Measurements from ENCODE around the gene CASP9. TPM values are rescaled to one million over a fixed set of nuclear protein-coding genes. Genes with fewer than 3 reads are reported as not detected.
"Not testable (repeated sequence)": the region's sequence is repeated elsewhere in the genome, so short reads cannot be mapped to it uniquely, and the experiment has no call there.

The CASP9 gene
- total and polyA plus RNA-seq, 5 experiments from 2014 or later: 8.0 to 15.9 (median 8.6) TPM

DNA sequence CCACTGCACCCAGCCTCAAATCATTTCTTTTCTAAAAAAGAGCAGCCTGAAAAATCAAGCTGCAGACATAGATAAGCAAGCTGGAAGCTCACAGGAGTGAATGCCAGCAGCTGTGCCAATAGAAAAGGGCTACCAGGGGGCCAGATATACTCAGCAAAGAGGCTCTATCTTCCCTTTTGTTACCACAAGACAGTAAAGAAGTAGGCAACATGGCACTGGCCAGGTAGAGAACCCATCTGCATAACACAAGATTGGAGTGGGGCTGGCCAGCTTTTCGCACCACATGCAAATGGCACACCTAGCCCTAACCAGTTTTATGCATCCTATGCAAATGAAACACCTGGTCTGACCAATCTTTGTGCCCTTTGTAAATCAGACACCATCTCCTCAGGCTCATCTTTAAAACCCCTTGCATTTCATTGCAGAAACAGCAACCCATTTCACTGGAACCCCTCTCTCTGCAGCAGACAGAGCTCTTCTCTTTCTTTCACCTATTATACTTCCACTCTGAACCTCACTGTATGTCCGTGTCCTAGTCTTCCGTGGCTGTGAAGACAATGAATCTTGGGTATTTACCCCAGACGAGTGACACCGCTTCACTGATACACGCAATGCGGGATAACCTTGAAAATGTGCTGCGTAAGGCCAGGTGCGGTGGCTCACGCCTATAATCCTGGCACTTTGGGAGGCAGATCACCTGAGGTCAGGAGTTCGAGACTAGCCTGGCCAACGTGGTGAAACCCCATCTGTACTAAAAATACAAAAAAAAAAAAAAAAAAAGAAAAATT is 15.1 kb downstream of the CASP9 start:
- H3K27me3 Mint-ChIP-seq: no peaks in the 10 kb centered on the region
- peaks cover 0 to 61% (median 7%) of the 10 kb centered on the region in 3 donors for H3K36me3 Mint-ChIP-seq
- ATAC-seq (no peak), DNase-seq (no peak)
- H3K27ac Mint-ChIP-seq: peak overlapping the region in 1 of 10 donors; percentile 32
- H3K4me1 Mint-ChIP-seq: peaks cover 0 to 7% (median 2%) of the 10 kb centered on the region in 4 donors
- POLR2A ChIA-PET: no interaction called here
- no peaks in the 10 kb centered on the region for H3K9me3 Mint-ChIP-seq
- no peak overlapping the region for H3K4me3 Mint-ChIP-seq

DNA sequence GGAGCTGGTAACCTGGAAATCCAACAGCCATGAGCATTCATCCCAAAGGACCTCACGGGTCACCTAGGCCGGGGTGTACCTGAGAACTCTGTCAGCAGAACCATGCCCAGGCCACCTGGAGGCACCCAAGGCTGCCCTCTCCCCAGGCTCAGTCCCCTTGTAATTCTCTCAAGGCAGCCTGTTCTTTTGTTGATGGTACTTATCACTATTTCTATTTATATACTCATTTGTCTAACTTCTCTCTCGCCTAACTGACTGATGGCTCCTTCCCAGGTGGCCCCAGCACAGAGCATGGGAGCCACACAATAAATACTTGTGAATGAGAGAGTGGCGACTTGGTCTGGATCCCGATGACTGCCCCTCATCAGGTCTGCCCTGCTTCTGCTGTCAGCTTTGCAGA is 16.7 kb downstream of the CASP9 start:
- Mint-ChIP-seq H3K9me3 (no peaks in the 10 kb centered on the region), H3K27ac (peak overlapping the region in 1 of 10 donors; percentile 41), H3K4me3 (no peak overlapping the region), H3K4me1 (peaks cover 0 to 5% (median 2%) of the 10 kb centered on the region in 4 donors), H3K36me3 (peaks cover 0 to 60% (median 6%) of the 10 kb centered on the region in 3 donors), H3K27me3 (no peaks in the 10 kb centered on the region)
- POLR2A ChIA-PET: no interaction called here
- ATAC-seq (no peak), DNase-seq (no peak)

DNA sequence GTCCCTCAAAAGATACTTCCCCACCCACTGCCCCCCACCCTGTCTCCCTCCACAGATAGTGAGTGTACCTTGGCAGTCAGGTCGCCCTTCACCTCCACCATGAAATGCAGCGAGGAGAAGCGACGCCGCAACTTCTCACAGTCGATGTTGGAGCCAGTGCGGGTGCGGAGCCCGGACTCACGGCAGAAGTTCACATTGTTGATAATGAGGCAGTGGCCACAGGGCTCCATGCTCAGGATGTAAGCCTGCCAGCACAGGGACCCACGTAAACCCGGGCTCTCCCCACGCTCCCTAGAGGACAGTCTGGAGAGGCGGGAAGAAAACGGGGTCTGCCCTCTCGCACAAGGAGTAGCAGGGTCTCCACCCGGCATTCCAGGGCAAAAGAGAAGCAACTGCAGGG is 17.2 kb downstream of the CASP9 start:
- no peaks in the 10 kb centered on the region for H3K27me3 Mint-ChIP-seq
- H3K27ac Mint-ChIP-seq: no peak overlapping the region
- no peak overlapping the region for H3K4me3 Mint-ChIP-seq
- no peaks in the 10 kb centered on the region for H3K9me3 Mint-ChIP-seq
- POLR2A ChIA-PET: no interaction called here
- ATAC-seq (no peak), DNase-seq (no peak)
- H3K36me3 Mint-ChIP-seq: peaks cover 0 to 60% (median 4%) of the 10 kb centered on the region in 3 donors
- peaks cover 0 to 4% (median 2%) of the 10 kb centered on the region in 4 donors for H3K4me1 Mint-ChIP-seq

DNA sequence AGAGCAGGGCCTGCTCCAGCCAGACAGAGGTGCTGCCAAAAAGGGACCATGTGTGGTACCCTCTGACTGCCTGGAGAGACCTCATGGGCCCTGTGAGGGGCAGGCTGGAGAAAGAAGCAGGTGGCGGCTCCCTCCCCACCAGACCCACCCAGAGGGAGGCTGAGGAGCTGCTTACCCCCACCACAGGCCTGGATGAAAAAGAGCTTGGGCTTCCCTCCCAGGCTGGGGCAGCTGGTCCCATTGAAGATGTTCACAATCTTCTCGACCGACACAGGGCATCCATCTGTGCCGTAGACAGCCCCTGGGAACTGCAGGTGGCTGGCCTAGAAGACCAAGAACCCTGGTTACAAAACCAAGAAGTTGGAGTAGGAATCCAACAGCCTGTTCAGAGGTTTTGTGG is 19.6 kb downstream of the CASP9 start:
- ATAC-seq: no peak

DNA sequence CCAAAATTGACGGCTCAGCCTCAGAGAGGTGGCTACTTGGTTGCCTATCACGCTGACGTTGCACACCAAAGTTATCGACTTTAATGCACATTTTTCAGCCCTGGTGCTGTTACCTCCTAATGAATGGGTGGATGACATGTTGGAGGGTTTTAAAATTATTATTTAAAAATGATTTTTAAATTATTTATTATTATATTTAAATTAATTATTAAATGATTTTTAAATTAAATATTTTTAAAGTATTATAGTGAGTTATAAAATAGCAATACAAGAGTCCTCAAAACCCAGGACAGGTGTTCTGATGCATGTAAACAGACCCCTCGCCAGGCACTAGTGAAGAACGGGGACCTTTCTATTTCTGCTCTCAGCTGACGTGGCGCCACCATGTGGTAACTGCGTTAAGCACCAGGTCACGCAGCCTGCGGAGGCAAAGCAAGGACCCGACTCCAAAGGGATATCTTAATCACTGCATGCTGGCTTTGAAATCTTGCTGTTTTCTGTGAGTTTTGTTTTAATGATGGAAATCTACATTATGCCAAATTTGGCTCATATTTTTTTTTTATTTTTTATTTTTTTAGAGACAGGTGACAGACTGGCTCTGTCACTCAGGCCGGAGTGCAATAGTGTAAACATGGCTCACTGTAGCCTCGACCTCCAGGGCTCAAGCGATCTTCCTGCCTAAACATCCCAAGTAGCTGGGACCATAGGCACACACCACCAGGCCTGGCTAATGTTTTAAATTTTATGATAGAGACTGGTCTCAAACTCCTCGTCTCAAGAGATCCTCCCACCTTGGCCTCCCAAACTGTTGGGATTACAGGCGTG is 22.6 kb downstream of the CASP9 start:
- ATAC-seq: peak; percentile 42 to 64

More for the DNA sequence above, 19.6 kb downstream of the CASP9 start:
- DNase-seq: no peak
- POLR2A ChIA-PET: no interaction called here
- Mint-ChIP-seq H3K9me3 (no peaks in the 10 kb centered on the region), H3K4me3 (no peak overlapping the region), H3K27me3 (no peaks in the 10 kb centered on the region), H3K27ac (no peak overlapping the region), H3K36me3 (peaks cover 0 to 54% (median 3%) of the 10 kb centered on the region in 3 donors), H3K4me1 (no peaks in the 10 kb centered on the region)

DNA sequence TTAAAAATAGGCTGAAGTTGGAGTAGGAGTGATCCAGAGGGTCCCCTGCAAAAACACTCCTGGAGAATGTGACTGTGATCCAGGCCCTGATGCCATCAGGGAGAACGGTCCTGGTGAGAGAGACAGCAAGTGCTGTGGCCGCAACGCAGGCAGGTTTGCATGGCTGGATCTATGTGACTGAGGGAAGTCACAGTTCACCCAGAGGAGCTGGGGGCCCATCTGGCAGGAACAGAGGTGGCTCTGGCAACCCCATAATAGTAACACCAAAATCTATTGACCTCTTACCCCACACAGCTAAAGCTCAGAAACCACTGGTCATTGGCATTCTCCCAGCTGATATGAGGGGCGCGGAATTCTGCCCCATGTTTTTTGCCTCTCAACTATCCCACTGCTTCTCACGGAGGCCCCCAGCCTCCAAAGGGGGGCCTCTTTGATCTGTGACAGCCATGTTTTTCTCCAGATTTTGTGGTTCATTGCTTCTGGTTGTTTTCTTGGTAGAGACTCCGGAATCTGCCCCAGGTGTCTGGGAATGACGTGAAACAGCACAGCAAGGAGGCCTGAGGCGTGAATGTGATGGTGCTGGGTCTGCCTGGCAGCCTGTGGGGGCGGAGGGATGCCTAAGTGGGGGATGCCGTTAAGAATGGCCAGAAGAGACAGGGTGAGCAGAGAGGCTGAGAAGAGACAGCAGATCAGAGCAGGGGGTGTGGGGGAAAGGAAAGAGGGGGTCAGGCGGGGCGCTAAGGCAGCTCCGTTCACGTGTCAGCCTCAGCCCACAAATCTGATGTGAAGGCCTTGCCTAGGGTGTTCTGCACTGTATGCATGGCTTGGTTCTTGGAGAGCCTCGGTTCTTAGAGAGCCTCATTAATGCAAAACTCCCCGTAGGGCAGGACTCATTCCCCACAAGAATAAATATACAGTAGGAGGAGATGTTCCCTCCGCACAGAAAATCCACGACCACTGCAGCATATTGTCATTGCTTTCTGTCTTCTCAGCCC is 23.5 kb downstream of the CASP9 start:
- Mint-ChIP-seq H3K4me1 (no peaks in the 10 kb centered on the region), H3K4me3 (no peak overlapping the region), H3K9me3 (peaks cover 0 to 2% (median 0%) of the 10 kb centered on the region in 9 donors), H3K36me3 (peaks cover 0 to 59% (median 23%) of the 10 kb centered on the region in 3 donors), H3K27me3 (no peaks in the 10 kb centered on the region), H3K27ac (peak overlapping the region in 1 of 10 donors; percentile 75)
- POLR2A ChIA-PET: interaction anchor here (0.6 kb wide), 1 partner anchor 91 kb away, joined by 4 read pairs; no protein-coding TSS in a partner anchor
- ATAC-seq (no peak), DNase-seq (no peak)

More for the DNA sequence above, 22.6 kb downstream of the CASP9 start:
- DNase-seq: peak in 7 of 10 donors; percentile 10 to 40 (median 14)
- Mint-ChIP-seq H3K36me3 (peaks cover 0 to 54% (median 16%) of the 10 kb centered on the region in 3 donors), H3K27me3 (no peaks in the 10 kb centered on the region), H3K4me3 (no peak overlapping the region), H3K4me1 (no peaks in the 10 kb centered on the region), H3K9me3 (peaks cover 0 to 2% (median 0%) of the 10 kb centered on the region in 9 donors), H3K27ac (peak overlapping the region in 1 of 10 donors; percentile 63)
- POLR2A ChIA-PET: no interaction called here

DNA sequence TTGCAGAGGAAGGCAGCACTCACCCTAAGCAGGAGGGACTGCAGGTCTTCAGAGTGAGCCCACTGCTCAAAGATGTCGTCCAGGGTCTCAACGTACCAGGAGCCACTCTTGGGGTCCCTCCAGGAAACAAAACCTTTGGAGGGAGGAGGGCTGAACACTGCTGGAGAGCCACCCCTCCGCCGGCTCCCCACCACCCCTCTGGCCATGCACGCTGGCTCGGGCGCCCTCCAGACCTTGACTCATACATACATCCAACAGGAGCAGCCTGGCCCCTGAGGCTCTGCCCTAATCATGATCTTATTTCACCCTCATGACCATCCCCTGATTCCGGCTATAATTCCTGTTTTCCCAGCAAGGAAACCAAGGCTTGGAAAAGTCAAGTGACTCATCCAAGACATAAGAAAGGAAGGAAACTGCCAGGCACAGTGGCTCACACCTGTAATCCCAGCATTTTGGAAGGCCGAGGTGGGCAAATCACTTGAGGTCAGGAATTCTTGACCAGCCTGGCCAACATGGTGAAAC is 30.1 kb downstream of the CASP9 start:
- H3K9me3 Mint-ChIP-seq: peaks cover 0 to 2% (median 0%) of the 10 kb centered on the region in 9 donors
- peaks cover 4 to 75% (median 45%) of the 10 kb centered on the region in 3 donors for H3K36me3 Mint-ChIP-seq
- POLR2A ChIA-PET: interaction anchor here (0.6 kb wide), 1 partner anchor 1573 kb away, joined by 4 read pairs; no protein-coding TSS in a partner anchor
- peak overlapping the region in 1 of 10 donors; percentile 46 for H3K27ac Mint-ChIP-seq
- ATAC-seq: no peak
- H3K4me3 Mint-ChIP-seq: no peak overlapping the region
- H3K4me1 Mint-ChIP-seq: no peaks in the 10 kb centered on the region
- H3K27me3 Mint-ChIP-seq: no peaks in the 10 kb centered on the region
- DNase-seq: no peak

DNA sequence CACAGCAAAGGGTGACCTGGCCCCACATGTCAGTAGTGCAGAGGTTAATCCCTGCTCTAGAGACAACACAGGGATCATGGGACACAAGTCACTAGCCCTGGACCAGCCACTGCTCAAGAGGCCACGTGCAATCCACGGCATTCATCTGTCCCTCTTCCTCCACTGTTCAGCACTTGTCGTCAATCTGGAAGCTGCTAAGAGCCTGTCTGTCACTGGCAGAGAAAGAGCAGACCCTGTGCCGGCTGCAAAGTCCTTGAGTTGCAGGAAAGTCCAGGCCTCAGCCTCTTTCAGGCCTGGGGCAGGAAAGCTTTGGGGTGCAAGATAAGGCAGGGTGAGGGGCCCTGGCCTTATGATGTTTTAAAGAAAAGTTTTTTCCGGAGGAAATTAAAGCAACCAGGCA is 31.4 kb downstream of the CASP9 start:
- Mint-ChIP-seq H3K27me3 (no peaks in the 10 kb centered on the region), H3K4me1 (no peaks in the 10 kb centered on the region), H3K27ac (no peak overlapping the region), H3K9me3 (peaks cover 0 to 1% (median 0%) of the 10 kb centered on the region in 9 donors), H3K4me3 (no peak overlapping the region), H3K36me3 (peaks cover 4 to 69% (median 38%) of the 10 kb centered on the region in 3 donors)
- POLR2A ChIA-PET: no interaction called here
- DNase-seq (no peak), ATAC-seq (no peak)

DNA sequence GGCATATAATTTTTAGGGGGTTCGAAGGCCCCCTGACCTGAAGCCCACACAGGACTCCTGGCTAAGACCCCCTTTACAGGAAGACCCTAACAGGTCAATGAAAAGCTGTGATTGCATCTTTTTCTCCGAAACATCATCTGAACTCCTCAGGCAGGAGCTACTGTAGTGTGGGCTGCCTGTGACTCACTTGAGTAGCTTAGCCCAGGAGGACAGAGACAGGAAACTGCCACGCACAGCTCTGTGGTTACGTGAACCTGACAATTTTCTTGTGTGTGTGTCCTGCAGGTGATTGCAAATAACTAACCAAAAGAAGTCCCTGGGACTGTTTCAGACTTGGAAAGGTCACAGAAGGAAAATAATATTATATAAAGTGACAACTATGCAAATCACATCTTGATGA is 33.0 kb downstream of the CASP9 start:
- H3K9me3 Mint-ChIP-seq, H3K27me3 Mint-ChIP-seq, ATAC-seq, H3K4me1 Mint-ChIP-seq, DNase-seq, H3K27ac Mint-ChIP-seq, H3K4me3 Mint-ChIP-seq: not testable (repeated sequence)
- peaks cover 11 to 63% (median 37%) of the 10 kb centered on the region in 3 donors for H3K36me3 Mint-ChIP-seq
- POLR2A ChIA-PET: interaction anchor here (0.5 kb wide), 1 partner anchor 233 kb away, joined by 3 read pairs; no protein-coding TSS in a partner anchor

DNA sequence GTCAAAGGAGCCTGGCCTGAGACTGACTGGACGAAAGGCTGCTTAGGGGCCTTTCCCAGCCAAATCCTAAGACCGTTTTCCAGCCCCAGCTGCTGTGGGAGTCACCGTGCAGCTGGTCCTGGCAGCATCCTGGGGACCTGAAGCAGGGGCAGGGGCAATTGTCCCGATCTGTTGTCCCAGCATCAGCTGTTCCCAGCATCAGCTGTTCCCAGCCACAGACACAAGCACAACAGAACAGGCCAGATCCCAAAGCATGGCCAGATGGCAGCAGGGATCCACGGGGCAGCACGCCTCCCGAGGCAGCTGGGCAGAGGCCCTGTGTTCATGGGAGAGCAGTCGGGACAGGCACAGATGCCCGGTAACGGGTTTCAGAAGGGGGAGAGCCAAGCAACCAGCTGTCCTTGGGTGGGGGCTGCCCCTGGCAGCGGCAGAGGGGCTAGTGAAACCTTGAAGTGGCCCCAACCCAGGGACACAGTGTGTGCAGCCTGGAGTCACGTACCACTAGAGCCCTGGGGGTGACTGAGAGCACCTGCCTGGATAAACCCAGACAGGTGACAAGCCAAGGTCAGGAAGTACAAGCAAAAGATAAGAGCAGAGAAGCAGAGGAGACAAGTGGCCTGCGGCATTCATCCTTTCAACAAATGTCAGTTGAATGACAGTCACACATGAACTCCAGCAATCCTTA is 34.8 kb downstream of the CASP9 start:
- H3K36me3 Mint-ChIP-seq: peaks cover 11 to 52% (median 35%) of the 10 kb centered on the region in 3 donors
- no peaks in the 10 kb centered on the region for H3K4me1 Mint-ChIP-seq
- H3K4me3 Mint-ChIP-seq: no peak overlapping the region

DNA sequence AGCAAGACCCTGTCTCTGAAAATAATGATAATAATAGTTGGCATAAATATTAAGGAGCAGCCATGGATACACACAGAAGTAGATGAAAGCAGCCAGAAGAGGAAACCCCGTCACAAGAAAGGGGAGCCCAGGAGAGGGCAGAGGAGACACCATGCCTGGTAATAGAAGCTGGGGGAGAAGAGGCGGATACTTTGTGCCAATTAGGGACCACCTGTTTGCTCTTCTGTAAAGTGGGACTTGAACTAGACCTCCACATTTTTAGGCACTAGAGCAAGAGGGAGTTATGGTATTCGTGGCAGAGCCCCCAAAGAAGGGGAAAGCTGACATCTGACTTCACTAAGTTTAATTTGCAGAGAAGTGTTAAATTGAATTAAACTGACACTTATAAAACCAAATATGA is 35.6 kb downstream of the CASP9 start:
- DNase-seq (no peak), ATAC-seq (no peak)
- H3K4me3 Mint-ChIP-seq: no peak overlapping the region
- H3K27me3 Mint-ChIP-seq: no peaks in the 10 kb centered on the region
- no peaks in the 10 kb centered on the region for H3K4me1 Mint-ChIP-seq
- H3K27ac Mint-ChIP-seq: peak overlapping the region in 1 of 10 donors; percentile 17
- POLR2A ChIA-PET: no interaction called here
- H3K36me3 Mint-ChIP-seq: peaks cover 11 to 47% (median 37%) of the 10 kb centered on the region in 3 donors
- no peaks in the 10 kb centered on the region for H3K9me3 Mint-ChIP-seq

More for the DNA sequence above, 34.8 kb downstream of the CASP9 start:
- POLR2A ChIA-PET: no interaction called here
- ATAC-seq (no peak), DNase-seq (no peak)
- no peaks in the 10 kb centered on the region for H3K27me3 Mint-ChIP-seq
- no peaks in the 10 kb centered on the region for H3K9me3 Mint-ChIP-seq
- H3K27ac Mint-ChIP-seq: no peak overlapping the region
